ENCODE data around the gene TIMP1.

Gene TIMP1

GRCh38 chrX:47625365-47625764 is 43.1 kb downstream of the TIMP1 start:
- TF ChIP-seq, protein P1, sequence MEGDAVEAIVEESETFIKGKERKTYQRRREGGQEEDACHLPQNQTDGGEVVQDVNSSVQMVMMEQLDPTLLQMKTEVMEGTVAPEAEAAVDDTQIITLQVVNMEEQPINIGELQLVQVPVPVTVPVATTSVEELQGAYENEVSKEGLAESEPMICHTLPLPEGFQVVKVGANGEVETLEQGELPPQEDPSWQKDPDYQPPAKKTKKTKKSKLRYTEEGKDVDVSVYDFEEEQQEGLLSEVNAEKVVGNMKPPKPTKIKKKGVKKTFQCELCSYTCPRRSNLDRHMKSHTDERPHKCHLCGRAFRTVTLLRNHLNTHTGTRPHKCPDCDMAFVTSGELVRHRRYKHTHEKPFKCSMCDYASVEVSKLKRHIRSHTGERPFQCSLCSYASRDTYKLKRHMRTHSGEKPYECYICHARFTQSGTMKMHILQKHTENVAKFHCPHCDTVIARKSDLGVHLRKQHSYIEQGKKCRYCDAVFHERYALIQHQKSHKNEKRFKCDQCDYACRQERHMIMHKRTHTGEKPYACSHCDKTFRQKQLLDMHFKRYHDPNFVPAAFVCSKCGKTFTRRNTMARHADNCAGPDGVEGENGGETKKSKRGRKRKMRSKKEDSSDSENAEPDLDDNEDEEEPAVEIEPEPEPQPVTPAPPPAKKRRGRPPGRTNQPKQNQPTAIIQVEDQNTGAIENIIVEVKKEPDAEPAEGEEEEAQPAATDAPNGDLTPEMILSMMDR (IDR thresholded peaks at IDR 0.05; ENCODE audit: low read depth, low read length): no peak
- Histone ChIP-seq H3K9me3 (ENCODE audit: severe bottlenecking) (no peaks in the 10 kb centered on the region), H3K4me3 (ENCODE audit: low read depth, low read length) (no peak overlapping the region), H3K27me3 (ENCODE audit: insufficient read depth, low read depth, severe bottlenecking) (peaks cover 26% of the 10 kb centered on the region), H3K27ac (peak overlapping the region; percentile 36; the same call in 1 of the 2 replicates), H3K36me3 (no peaks in the 10 kb centered on the region)
- DNase-seq: no peak

DNA sequence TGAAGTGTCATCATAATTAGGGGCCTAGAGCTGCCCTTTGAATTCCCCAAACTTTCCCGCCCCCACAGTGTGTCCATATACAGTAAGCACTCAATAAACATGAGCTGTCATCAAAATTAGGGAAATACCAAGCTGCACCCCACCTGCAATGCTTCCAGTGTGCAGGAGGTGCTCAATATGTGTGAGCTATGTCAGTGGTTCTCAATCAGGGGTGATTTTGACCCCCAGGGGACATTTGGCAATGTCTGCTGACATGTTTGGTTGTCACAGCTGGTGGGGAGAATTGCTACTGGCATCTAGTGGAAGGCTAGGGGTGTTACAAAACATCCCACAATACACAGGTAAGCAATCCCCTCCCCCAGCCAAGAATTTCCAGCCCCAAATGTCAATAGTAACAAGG is 46.7 kb downstream of the TIMP1 start:
- TF ChIP-seq, protein P1 (IDR thresholded peaks at IDR 0.05; ENCODE audit: low read depth, low read length): no peak
- Histone ChIP-seq H3K27me3 (ENCODE audit: insufficient read depth, low read depth, severe bottlenecking) (peaks cover 28% of the 10 kb centered on the region), H3K9me3 (ENCODE audit: severe bottlenecking) (no peaks in the 10 kb centered on the region), H3K4me3 (ENCODE audit: low read depth, low read length) (no peak overlapping the region), H3K27ac (no peak overlapping the region), H3K36me3 (no peaks in the 10 kb centered on the region)
- no peak for DNase-seq

DNA sequence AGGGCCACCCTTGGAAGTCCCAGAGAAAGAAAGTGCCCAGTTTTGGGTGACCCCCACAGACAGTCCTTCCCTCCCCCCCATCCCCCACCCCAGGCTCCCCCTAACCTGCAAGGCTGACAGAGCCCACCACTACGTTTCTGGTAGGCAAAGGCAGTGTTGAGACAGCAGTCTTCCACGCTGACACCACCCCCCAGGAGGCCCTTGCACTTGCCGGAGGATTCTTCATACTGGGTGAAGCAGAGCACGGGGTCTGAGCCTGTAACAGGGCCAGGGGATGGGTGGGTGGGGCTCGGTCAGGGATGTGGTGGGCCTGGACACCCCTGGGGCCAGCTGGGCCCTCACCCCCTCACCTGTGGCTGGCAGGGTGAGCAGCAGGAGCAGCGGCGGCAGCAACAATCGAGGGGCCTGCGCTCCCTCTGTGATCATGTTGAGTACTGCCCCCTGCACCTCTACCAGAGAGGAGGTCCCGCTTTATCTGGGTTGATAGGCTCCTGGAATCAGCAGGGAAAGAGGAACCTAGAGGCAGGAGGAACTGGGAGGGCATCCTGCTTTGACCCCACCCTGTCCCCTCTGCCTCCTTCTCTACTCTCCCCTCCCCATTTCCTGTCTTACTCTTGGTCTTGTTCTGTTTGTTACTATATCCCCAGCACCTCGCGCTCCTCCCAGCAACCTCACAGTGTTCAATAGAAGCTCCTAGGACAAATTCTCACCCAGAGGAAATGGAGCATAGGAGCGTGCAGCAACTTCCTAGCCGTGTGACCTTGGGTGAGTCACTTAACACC is 47.4 kb downstream of the TIMP1 start, which contains the start of gene CFP:
Gene CFP (minus strand): TSS at position 512 of the 782 bp plus-strand sequence. CDS start 86 bp downstream, at position 426.
- no peak for DNase-seq
- Histone ChIP-seq H3K9me3 (ENCODE audit: severe bottlenecking) (no peaks in the 10 kb centered on the region), H3K36me3 (no peaks in the 10 kb centered on the region; the same call in 1 of the 2 replicates), H3K4me3 (ENCODE audit: low read depth, low read length) (no peak within 1 kb of the TSS), H3K27me3 (ENCODE audit: insufficient read depth, low read depth, severe bottlenecking) (peaks cover 26% of the 10 kb centered on the region), H3K27ac (no peak within 1 kb of the TSS)
- TF ChIP-seq, protein P1 (IDR thresholded peaks at IDR 0.05; ENCODE audit: low read depth, low read length): no peak

DNA sequence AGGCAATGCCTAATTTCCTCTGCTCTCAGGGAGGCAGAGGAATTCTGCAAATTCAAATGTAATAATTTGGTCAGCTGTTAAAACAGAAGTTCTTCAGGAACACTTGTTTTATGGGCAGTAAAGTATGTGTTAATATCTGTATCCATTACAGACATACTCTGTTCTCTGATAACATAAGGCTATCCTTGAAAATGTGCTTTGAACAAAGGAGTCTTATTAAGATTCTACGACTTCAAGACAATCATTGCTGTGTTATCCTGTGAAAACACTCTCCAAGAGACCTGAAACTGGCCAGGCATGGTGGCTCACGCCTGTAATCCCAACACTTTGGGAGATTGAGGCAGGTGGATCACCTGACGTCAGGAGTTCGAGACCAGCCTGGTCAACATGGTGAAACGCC is 49.4 kb downstream of the TIMP1 start:
- Histone ChIP-seq H3K27ac (no peak overlapping the region), H3K4me3 (ENCODE audit: low read depth, low read length) (no peak overlapping the region), H3K27me3 (ENCODE audit: insufficient read depth, low read depth, severe bottlenecking) (peaks cover 20% of the 10 kb centered on the region), H3K9me3 (ENCODE audit: severe bottlenecking) (no peaks in the 10 kb centered on the region), H3K36me3 (no peaks in the 10 kb centered on the region; the same call in 1 of the 2 replicates)
- DNase-seq: no peak
- TF ChIP-seq, protein P1 (IDR thresholded peaks at IDR 0.05; ENCODE audit: low read depth, low read length): no peak

- H3K36me3 ChIP-seq: no peaks in the 10 kb centered on the region; the same call in 1 of the 2 replicates
- TF ChIP-seq, protein P1 (IDR thresholded peaks at IDR 0.05; ENCODE audit: low read depth, low read length): no peak
- no peak overlapping the region for H3K27ac ChIP-seq
- peaks cover 16% of the 10 kb centered on the region for H3K27me3 ChIP-seq (ENCODE audit: insufficient read depth, low read depth, severe bottlenecking)
- no peaks in the 10 kb centered on the region for H3K9me3 ChIP-seq (ENCODE audit: severe bottlenecking)
- DNase-seq: no peak
- H3K4me3 ChIP-seq (ENCODE audit: low read depth, low read length): no peak overlapping the region
Measured at GRCh38 chrX:47632666-47633065, 50.4 kb downstream of the TIMP1 start.
